ENCODE results near the gene TXNRD2.

TXNRD2 gene

DNA sequence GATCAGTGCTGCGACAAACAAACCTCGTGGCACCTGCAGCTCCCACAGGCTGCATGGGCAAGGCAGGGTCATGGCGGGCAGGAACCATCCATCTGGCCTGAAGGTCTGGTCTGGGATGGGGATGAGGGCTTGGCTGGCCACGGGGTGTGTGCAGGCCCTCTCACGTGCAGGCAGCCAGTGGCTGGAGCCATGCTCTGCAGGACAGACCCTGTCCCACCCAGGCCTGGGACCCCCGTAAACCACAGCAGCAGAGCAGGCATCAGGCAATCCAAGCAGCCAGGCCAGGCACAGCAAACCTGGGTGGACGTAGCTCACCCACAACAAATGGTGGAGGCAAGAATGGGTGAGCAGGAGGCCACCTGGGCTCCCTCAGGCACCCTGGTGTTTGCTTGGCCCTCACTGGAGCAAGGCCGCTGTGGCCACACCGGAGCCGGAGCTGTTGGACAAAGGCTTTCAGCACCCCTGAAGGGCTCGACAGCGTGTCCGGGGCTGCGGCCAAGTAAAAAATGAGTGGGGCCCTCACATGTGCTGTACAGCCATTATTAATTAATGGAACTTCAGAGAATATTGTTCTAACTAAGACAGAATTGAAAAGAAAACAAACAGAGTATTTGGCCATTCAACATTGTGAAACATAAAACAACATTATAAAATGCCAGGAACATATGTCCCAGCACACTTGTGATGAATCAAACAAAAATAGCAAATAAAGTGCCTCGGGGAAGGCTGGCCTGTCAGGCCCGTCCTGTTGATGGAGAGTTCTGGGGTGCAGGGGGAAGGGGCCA, 63.0 kb downstream of the TXNRD2 start:
- Histone ChIP-seq H3K9me3 (ENCODE audit: insufficient read depth, low read length) (no peaks in the 10 kb centered on the region), H3K4me2 (ENCODE audit: low read length) (no peak overlapping the region), H3K4me3 (ENCODE audit: low read length) (no peak overlapping the region), H3K36me3 (replicated peaks; ENCODE audit: low read depth, low read length) (no peaks in the 10 kb centered on the region), H3K27ac (ENCODE audit: low read length) (no peak overlapping the region), H2AFZ (ENCODE audit: low read depth, low read length) (no peak overlapping the region), H3K9ac (ENCODE audit: low read length) (no peak overlapping the region), H3K4me1 (ENCODE audit: low read length) (no peaks in the 10 kb centered on the region), H3K79me2 (ENCODE audit: low read length) (no peaks in the 10 kb centered on the region), H3K27me3 (ENCODE audit: low read depth, low read length) (no peaks in the 10 kb centered on the region), H4K20me1 (ENCODE audit: insufficient read depth, low read length) (no peaks in the 10 kb centered on the region)
- no peak for TF ChIP-seq EZH2phosphoT487 (IDR thresholded peaks at IDR 0.05; ENCODE audit: low read depth)
- TF ChIP-seq, protein P1, sequence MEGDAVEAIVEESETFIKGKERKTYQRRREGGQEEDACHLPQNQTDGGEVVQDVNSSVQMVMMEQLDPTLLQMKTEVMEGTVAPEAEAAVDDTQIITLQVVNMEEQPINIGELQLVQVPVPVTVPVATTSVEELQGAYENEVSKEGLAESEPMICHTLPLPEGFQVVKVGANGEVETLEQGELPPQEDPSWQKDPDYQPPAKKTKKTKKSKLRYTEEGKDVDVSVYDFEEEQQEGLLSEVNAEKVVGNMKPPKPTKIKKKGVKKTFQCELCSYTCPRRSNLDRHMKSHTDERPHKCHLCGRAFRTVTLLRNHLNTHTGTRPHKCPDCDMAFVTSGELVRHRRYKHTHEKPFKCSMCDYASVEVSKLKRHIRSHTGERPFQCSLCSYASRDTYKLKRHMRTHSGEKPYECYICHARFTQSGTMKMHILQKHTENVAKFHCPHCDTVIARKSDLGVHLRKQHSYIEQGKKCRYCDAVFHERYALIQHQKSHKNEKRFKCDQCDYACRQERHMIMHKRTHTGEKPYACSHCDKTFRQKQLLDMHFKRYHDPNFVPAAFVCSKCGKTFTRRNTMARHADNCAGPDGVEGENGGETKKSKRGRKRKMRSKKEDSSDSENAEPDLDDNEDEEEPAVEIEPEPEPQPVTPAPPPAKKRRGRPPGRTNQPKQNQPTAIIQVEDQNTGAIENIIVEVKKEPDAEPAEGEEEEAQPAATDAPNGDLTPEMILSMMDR (IDR thresholded peaks at IDR 0.05; ENCODE audit: low read depth, low read length) = no peak

GRCh38 chr22:19877626-19878339, 63.8 kb downstream of the TXNRD2 start:
- no peaks in the 10 kb centered on the region for H4K20me1 ChIP-seq (ENCODE audit: insufficient read depth, low read length)
- H3K4me1 ChIP-seq (ENCODE audit: low read length) = no peaks in the 10 kb centered on the region
- H3K27me3 ChIP-seq (ENCODE audit: low read depth, low read length) = no peaks in the 10 kb centered on the region
- H3K4me2 ChIP-seq (ENCODE audit: low read length) = no peak overlapping the region
- no peaks in the 10 kb centered on the region for H3K9me3 ChIP-seq (ENCODE audit: insufficient read depth, low read length)
- no peak overlapping the region for H3K4me3 ChIP-seq (ENCODE audit: low read length)
- H3K36me3 ChIP-seq (replicated peaks; ENCODE audit: low read depth, low read length) = no peaks in the 10 kb centered on the region
- H3K27ac ChIP-seq (ENCODE audit: low read length) = no peak overlapping the region
- H3K79me2 ChIP-seq (ENCODE audit: low read length) = no peaks in the 10 kb centered on the region
- no peak overlapping the region for H2AFZ ChIP-seq (ENCODE audit: low read depth, low read length)
- TF ChIP-seq, protein P1 (IDR thresholded peaks at IDR 0.05; ENCODE audit: low read depth, low read length) = no peak
- no peak for TF ChIP-seq EZH2phosphoT487 (IDR thresholded peaks at IDR 0.05; ENCODE audit: low read depth)
- H3K9ac ChIP-seq (ENCODE audit: low read length) = no peak overlapping the region

- no peaks in the 10 kb centered on the region for H3K9me3 ChIP-seq (ENCODE audit: insufficient read depth, low read length)
- H3K27ac ChIP-seq (ENCODE audit: low read length) = no peak overlapping the region
- no peak overlapping the region for H3K4me2 ChIP-seq (ENCODE audit: low read length)
- H3K36me3 ChIP-seq (replicated peaks; ENCODE audit: low read depth, low read length) = no peaks in the 10 kb centered on the region
- no peak overlapping the region for H3K9ac ChIP-seq (ENCODE audit: low read length)
- no peaks in the 10 kb centered on the region for H3K79me2 ChIP-seq (ENCODE audit: low read length)
- no peaks in the 10 kb centered on the region for H4K20me1 ChIP-seq (ENCODE audit: insufficient read depth, low read length)
- H3K27me3 ChIP-seq (ENCODE audit: low read depth, low read length) = no peaks in the 10 kb centered on the region
- H2AFZ ChIP-seq (ENCODE audit: low read depth, low read length) = no peak overlapping the region
- no peak for TF ChIP-seq EZH2phosphoT487 (IDR thresholded peaks at IDR 0.05; ENCODE audit: low read depth)
- TF ChIP-seq, protein P1 (IDR thresholded peaks at IDR 0.05; ENCODE audit: low read depth, low read length) = no peak
- no peaks in the 10 kb centered on the region for H3K4me1 ChIP-seq (ENCODE audit: low read length)
- no peak overlapping the region for H3K4me3 ChIP-seq (ENCODE audit: low read length)
Observed at GRCh38 chr22:19876941-19877625, 64.5 kb downstream of the TXNRD2 start.
